Osteocyte (in vitro differentiated cells): ENCODE data around the gene ITGB5. TPM values are rescaled to one million over a fixed set of nuclear protein-coding genes. Genes with fewer than 3 reads are reported as not detected.

Experiments
- DNase-seq: peaks from one replicate; pipeline ENCODE4 v3.0.0; 2021; ENCODE audit warnings: mixed read lengths; ENCODE audit not compliant: unreplicated experiment; ENCODE audit errors: extremely low spot score
- H3K27ac Mint-ChIP-seq: one replicate; pipeline ENCODE4 v1.8.0; 2021; ENCODE audit warnings: mild to moderate bottlenecking, mixed read lengths; ENCODE audit not compliant: unreplicated experiment
- H3K27me3 Mint-ChIP-seq: one replicate; pipeline ENCODE4 v1.8.0; 2021; ENCODE audit warnings: mixed read lengths; ENCODE audit not compliant: unreplicated experiment
- H3K36me3 Mint-ChIP-seq: one replicate; pipeline ENCODE4 v1.8.0; 2021; ENCODE audit warnings: mixed read lengths; ENCODE audit not compliant: unreplicated experiment
- H3K4me1 Mint-ChIP-seq: one replicate; pipeline ENCODE4 v1.8.0; 2021; ENCODE audit warnings: mixed read lengths; ENCODE audit not compliant: unreplicated experiment
- H3K4me3 Mint-ChIP-seq: one replicate; pipeline ENCODE4 v1.8.0; 2021; ENCODE audit warnings: mild to moderate bottlenecking, moderate library complexity, mixed read lengths; ENCODE audit not compliant: unreplicated experiment
- H3K9me3 Mint-ChIP-seq: one replicate; pipeline ENCODE4 v1.8.0; 2021; ENCODE audit warnings: mixed read lengths; ENCODE audit not compliant: unreplicated experiment
- CTCF ChIP-seq: fragments of 200-600 bp; sonication (generic); IDR thresholded peaks from 2 replicates; pipeline ENCODE4 v1.5.0; 2021; ENCODE audit warnings: antibody characterized with exemption, mild to moderate bottlenecking, moderate library complexity
- total RNA-seq: library from RNA; stranded (reverse); gene quantifications from 2 replicates; pipeline ENCODE4 v1.2.1, GENCODE V29; 2021

ITGB5 gene
- total RNA-seq, 1 donor from 2014 or later, result 419 TPM

- Mint-ChIP-seq H3K36me3 (peaks cover 19% of the 10 kb centered on the region), H3K27ac (no peak overlapping the region), H3K27me3 (no peaks in the 10 kb centered on the region), H3K4me1 (no peaks in the 10 kb centered on the region), H3K9me3 (no peaks in the 10 kb centered on the region), H3K4me3 (no peak overlapping the region)
- no peak for TF ChIP-seq CTCF
- no peak for DNase-seq
Measured at GRCh38 chr3:124747111-124747981, 139.8 kb downstream of the ITGB5 start.

- Mint-ChIP-seq H3K9me3 (no peaks in the 10 kb centered on the region), H3K27ac (no peak overlapping the region), H3K4me1 (no peaks in the 10 kb centered on the region), H3K27me3 (no peaks in the 10 kb centered on the region), H3K36me3 (peaks cover 29% of the 10 kb centered on the region), H3K4me3 (no peak overlapping the region)
- no peak for DNase-seq
- no peak for TF ChIP-seq CTCF
Measured at GRCh38 chr3:124745756-124746155, 141.4 kb downstream of the ITGB5 start.

GRCh38 chr3:124741027-124741426 lies 146.1 kb downstream of the ITGB5 start:
- no peak for DNase-seq
- no peak overlapping the region for H3K27ac Mint-ChIP-seq
- H3K4me1 Mint-ChIP-seq, result no peaks in the 10 kb centered on the region
- H3K36me3 Mint-ChIP-seq, result peaks cover 49% of the 10 kb centered on the region
- H3K9me3 Mint-ChIP-seq, result no peaks in the 10 kb centered on the region
- H3K4me3 Mint-ChIP-seq, result no peak overlapping the region
- no peaks in the 10 kb centered on the region for H3K27me3 Mint-ChIP-seq
- TF ChIP-seq CTCF, result no peak

GRCh38 chr3:124731760-124732159 lies 155.4 kb downstream of the ITGB5 start:
- Mint-ChIP-seq H3K4me1 (peaks cover 29% of the 10 kb centered on the region), H3K9me3 (no peaks in the 10 kb centered on the region), H3K27me3 (peaks cover 2% of the 10 kb centered on the region), H3K36me3 (peaks cover 3% of the 10 kb centered on the region), H3K27ac (no peak overlapping the region), H3K4me3 (peak overlapping the region; percentile 14)
- DNase-seq, result no peak
- TF ChIP-seq CTCF, result no peak

GRCh38 chr3:124730941-124731297 lies 156.2 kb downstream of the ITGB5 start:
- peaks cover 2% of the 10 kb centered on the region for H3K27me3 Mint-ChIP-seq

More at GRCh38 chr3:124730941-124731297, 156.2 kb downstream of the ITGB5 start:
- DNase-seq, result no peak
- H3K27ac Mint-ChIP-seq, result peak overlapping the region; percentile 98
- no peaks in the 10 kb centered on the region for H3K9me3 Mint-ChIP-seq
- TF ChIP-seq CTCF, result no peak
- H3K4me1 Mint-ChIP-seq, result peaks cover 29% of the 10 kb centered on the region
- peaks cover 3% of the 10 kb centered on the region for H3K36me3 Mint-ChIP-seq
- H3K4me3 Mint-ChIP-seq, result peak overlapping the region; percentile 100
